ENCODE results near the gene CACNA1D.

DNA sequence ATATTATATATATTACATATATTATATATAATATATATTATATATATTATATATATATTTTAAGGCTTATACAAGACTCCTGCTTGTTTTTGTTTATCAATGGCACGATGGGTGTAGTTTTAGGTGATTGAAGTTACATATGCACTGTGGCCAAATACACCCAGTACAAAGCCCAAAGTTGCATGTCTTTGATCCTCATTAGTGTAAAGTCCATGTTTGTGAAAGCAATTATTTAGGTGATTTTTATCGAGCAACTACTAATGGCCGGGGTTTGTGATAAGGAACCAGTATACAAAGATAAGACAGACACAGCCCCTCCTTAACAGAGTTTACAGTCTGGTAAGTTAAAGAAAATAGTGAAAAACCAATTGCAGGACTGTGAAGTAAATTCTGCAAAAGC lies 197.5 kb downstream of the CACNA1D start:
- TF ChIP-seq, protein P1, sequence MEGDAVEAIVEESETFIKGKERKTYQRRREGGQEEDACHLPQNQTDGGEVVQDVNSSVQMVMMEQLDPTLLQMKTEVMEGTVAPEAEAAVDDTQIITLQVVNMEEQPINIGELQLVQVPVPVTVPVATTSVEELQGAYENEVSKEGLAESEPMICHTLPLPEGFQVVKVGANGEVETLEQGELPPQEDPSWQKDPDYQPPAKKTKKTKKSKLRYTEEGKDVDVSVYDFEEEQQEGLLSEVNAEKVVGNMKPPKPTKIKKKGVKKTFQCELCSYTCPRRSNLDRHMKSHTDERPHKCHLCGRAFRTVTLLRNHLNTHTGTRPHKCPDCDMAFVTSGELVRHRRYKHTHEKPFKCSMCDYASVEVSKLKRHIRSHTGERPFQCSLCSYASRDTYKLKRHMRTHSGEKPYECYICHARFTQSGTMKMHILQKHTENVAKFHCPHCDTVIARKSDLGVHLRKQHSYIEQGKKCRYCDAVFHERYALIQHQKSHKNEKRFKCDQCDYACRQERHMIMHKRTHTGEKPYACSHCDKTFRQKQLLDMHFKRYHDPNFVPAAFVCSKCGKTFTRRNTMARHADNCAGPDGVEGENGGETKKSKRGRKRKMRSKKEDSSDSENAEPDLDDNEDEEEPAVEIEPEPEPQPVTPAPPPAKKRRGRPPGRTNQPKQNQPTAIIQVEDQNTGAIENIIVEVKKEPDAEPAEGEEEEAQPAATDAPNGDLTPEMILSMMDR (IDR thresholded peaks at IDR 0.05) = no peak
- no peak for TF ChIP-seq ZFX (IDR thresholded peaks at IDR 0.05; ENCODE audit: borderline replicate concordance)
